ENCODE results near the gene NPPB.

NPPB gene

GRCh38 chr1:11835441-11836225 is 23.1 kb downstream of the NPPB start:
- DNase-seq (ENCODE audit: low read depth in 2 of 3, low spot score in 2 of 3) = no peak

- DNase-seq (ENCODE audit: low read depth in 2 of 3, low spot score in 2 of 3) = no peak
These were observed 24.8 kb downstream of the NPPB start for GRCh38 chr1:11833900-11834299.

- no peak for DNase-seq (ENCODE audit: low read depth in 2 of 3, low spot score in 2 of 3)
These were observed 25.2 kb downstream of the NPPB start for GRCh38 chr1:11833497-11833896.

GRCh38 chr1:11831945-11832725 is 26.6 kb downstream of the NPPB start:
- no peak for DNase-seq (ENCODE audit: low read depth in 2 of 3, low spot score in 2 of 3)

- no peak for DNase-seq (ENCODE audit: low read depth in 2 of 3, low spot score in 2 of 3)
These were observed 30.2 kb downstream of the NPPB start for GRCh38 chr1:11828511-11828910.

- no peak for DNase-seq (ENCODE audit: low read depth in 2 of 3, low spot score in 2 of 3)
These were observed 31.8 kb downstream of the NPPB start for GRCh38 chr1:11826946-11827345.

- no peak for DNase-seq (ENCODE audit: low read depth in 2 of 3, low spot score in 2 of 3)
These were observed 33.6 kb downstream of the NPPB start for GRCh38 chr1:11825131-11825530.

GRCh38 chr1:11823366-11824137 is 35.2 kb downstream of the NPPB start:
- DNase-seq (ENCODE audit: low read depth in 2 of 3, low spot score in 2 of 3) = no peak

GRCh38 chr1:11822091-11822490 is 36.7 kb downstream of the NPPB start:
- no peak for DNase-seq (ENCODE audit: low read depth in 2 of 3, low spot score in 2 of 3)

GRCh38 chr1:11817192-11817591 is 41.6 kb downstream of the NPPB start:
- DNase-seq (ENCODE audit: low read depth in 2 of 3, low spot score in 2 of 3) = no peak

- no peak for DNase-seq (ENCODE audit: low read depth in 2 of 3, low spot score in 2 of 3)
These were observed 45.7 kb downstream of the NPPB start for GRCh38 chr1:11813021-11813420.

All from activated CD8-positive, alpha-beta memory T cell treated with anti-CD3 and anti-CD28 coated beads for 48 hours (primary cell).